GM19099 (cell line): Measurements from ENCODE around the gene RHOT2.
A peak's percentile ranks its signal among the peaks of the same experiment; 100 is the strongest.

ENCODE experiments used
- POLR2A ChIP-seq: IDR thresholded peaks from 3 replicates; pipeline ENCODE4 v1.6.1; 2011; ENCODE audit warnings: low read depth; ENCODE audit not compliant: insufficient read length; ENCODE audit errors: extremely low read depth

Gene RHOT2

GRCh38 chr16:684961-685696, 17.2 kb downstream of the RHOT2 start:
- no peak for TF ChIP-seq POLR2A

GRCh38 chr16:685967-686366, 18.0 kb downstream of the RHOT2 start:
- no peak for TF ChIP-seq POLR2A

GRCh38 chr16:686459-687260, 18.7 kb downstream of the RHOT2 start:
- TF ChIP-seq POLR2A, result no peak

- no peak for TF ChIP-seq POLR2A
Measured at GRCh38 chr16:687499-687898, 19.6 kb downstream of the RHOT2 start.

GRCh38 chr16:689175-689897, 21.4 kb downstream of the RHOT2 start:
- TF ChIP-seq POLR2A, result no peak

- TF ChIP-seq POLR2A, result no peak
Measured at GRCh38 chr16:692356-693108, 24.6 kb downstream of the RHOT2 start.

- no peak for TF ChIP-seq POLR2A
Measured at GRCh38 chr16:693364-693763, 25.4 kb downstream of the RHOT2 start.

- no peak for TF ChIP-seq POLR2A
Measured at GRCh38 chr16:693766-694165, 25.8 kb downstream of the RHOT2 start.

GRCh38 chr16:694187-694862, 26.4 kb downstream of the RHOT2 start:
- no peak for TF ChIP-seq POLR2A

GRCh38 chr16:694863-695354, 27.0 kb downstream of the RHOT2 start:
- no peak for TF ChIP-seq POLR2A

GRCh38 chr16:695355-696089, 27.6 kb downstream of the RHOT2 start:
- peak; percentile 56 for TF ChIP-seq POLR2A

- TF ChIP-seq POLR2A, result no peak
Measured at GRCh38 chr16:698911-699671, 31.2 kb downstream of the RHOT2 start.

- TF ChIP-seq POLR2A, result no peak
Measured at GRCh38 chr16:700684-701584, 33.0 kb downstream of the RHOT2 start.
